Measurements from ENCODE around the gene FGL2. TPM values are rescaled to one million over a fixed set of nuclear protein-coding genes. Genes with fewer than 3 reads are reported as not detected.
"Not testable (repeated sequence)": the region's sequence is repeated elsewhere in the genome, so short reads cannot be mapped to it uniquely, and the experiment has no call there.

Gene FGL2
- total RNA-seq, 1 experiment from 2014 or later, result not detected

- TF ChIP-seq ZMAT4 (CRISPR knock-in tag; IDR thresholded peaks at IDR 0.05) (no peak), ZNF317 (CRISPR knock-in tag; IDR thresholded peaks at IDR 0.05; ENCODE audit: borderline replicate concordance, low read depth) (no peak), CDX4 (CRISPR knock-in tag; IDR thresholded peaks at IDR 0.05; ENCODE audit: borderline replicate concordance) (no peak), NR1H2 (CRISPR knock-in tag; IDR thresholded peaks at IDR 0.05) (no peak), ZNF121 (CRISPR knock-in tag; IDR thresholded peaks at IDR 0.05) (no peak)
Observed at GRCh38 chr7:77222065-77222464, 22.4 kb upstream of the FGL2 start (continued).

- H3K27ac Mint-ChIP-seq; CTCF ChIA-PET; H3K27me3 Mint-ChIP-seq (ENCODE audit: low read depth); DNase-seq (ENCODE audit: low spot score); POLR2A ChIA-PET; H3K4me3 Mint-ChIP-seq; H3K4me1 Mint-ChIP-seq; ATAC-seq: not testable (repeated sequence)
- Mint-ChIP-seq H3K36me3 (peaks cover 23% of the 10 kb centered on the region), H3K9me3 (peaks cover 38% of the 10 kb centered on the region)
Observed at GRCh38 chr7:77219701-77220331, 20.2 kb upstream of the FGL2 start.

- Mint-ChIP-seq H3K4me3 (no peak overlapping the region), H3K27me3 (ENCODE audit: low read depth) (peaks cover 3% of the 10 kb centered on the region; the same call in 1 of the 2 replicates), H3K27ac (no peak overlapping the region), H3K4me1 (no peaks in the 10 kb centered on the region), H3K36me3 (peaks cover 23% of the 10 kb centered on the region), H3K9me3 (peaks cover 34% of the 10 kb centered on the region)
- no peak for TF ChIP-seq PREB (CRISPR knock-in tag; IDR thresholded peaks at IDR 0.05; ENCODE audit: borderline replicate concordance)
- no peak for TF ChIP-seq MAX (CRISPR knock-in tag; IDR thresholded peaks at IDR 0.05)
- TF ChIP-seq CDX4 (CRISPR knock-in tag; IDR thresholded peaks at IDR 0.05; ENCODE audit: borderline replicate concordance), result no peak
- no peak for TF ChIP-seq ZNF121 (CRISPR knock-in tag; IDR thresholded peaks at IDR 0.05)
- TF ChIP-seq E2F5 (CRISPR knock-in tag; IDR thresholded peaks at IDR 0.05), result no peak
- no peak for DNase-seq (ENCODE audit: low spot score)
- ATAC-seq, result no peak
- ChIA-PET CTCF (no interaction called here), POLR2A (no interaction called here)
Observed at GRCh38 chr7:77217474-77218185, 18.0 kb upstream of the FGL2 start.

GRCh38 chr7:77216181-77216845 is 16.7 kb upstream of the FGL2 start:
- H3K27ac Mint-ChIP-seq, result no peak overlapping the region
- no peaks in the 10 kb centered on the region for H3K4me1 Mint-ChIP-seq
- ChIA-PET POLR2A (no interaction called here), CTCF (no interaction called here)
- no peak overlapping the region for H3K4me3 Mint-ChIP-seq
- no peak for DNase-seq (ENCODE audit: low spot score)
- H3K27me3 Mint-ChIP-seq (ENCODE audit: low read depth), result peaks cover 3% of the 10 kb centered on the region; the same call in 1 of the 2 replicates
- ATAC-seq, result no peak
- H3K9me3 Mint-ChIP-seq, result peaks cover 29% of the 10 kb centered on the region
- peaks cover 19% of the 10 kb centered on the region for H3K36me3 Mint-ChIP-seq
- TF ChIP-seq TCF7 (CRISPR knock-in tag; IDR thresholded peaks at IDR 0.05; ENCODE audit: low read depth) (no peak), NR3C1 (CRISPR knock-in tag; conservative IDR thresholded peaks at IDR 0.05; ENCODE audit: low read depth) (no peak), ATF6 (CRISPR knock-in tag; IDR thresholded peaks at IDR 0.05) (no peak), ELF4 (CRISPR knock-in tag; IDR thresholded peaks at IDR 0.05; ENCODE audit: low read depth) (no peak), IRF1 (CRISPR knock-in tag; IDR thresholded peaks at IDR 0.05) (no peak), MLX (CRISPR knock-in tag; IDR thresholded peaks at IDR 0.05) (no peak), NFYB (CRISPR knock-in tag; conservative IDR thresholded peaks at IDR 0.05; ENCODE audit: low read depth) (no peak), E2F4 (CRISPR knock-in tag; IDR thresholded peaks at IDR 0.05; ENCODE audit: borderline replicate concordance, low read depth) (no peak), ZNF232 (CRISPR knock-in tag; IDR thresholded peaks at IDR 0.05) (no peak), JAZF1 (CRISPR knock-in tag; IDR thresholded peaks at IDR 0.05) (no peak)

Measured in WTC11 (cell line).